Glomerular visceral epithelial cell (primary cell): Measurements from ENCODE around the gene SDHA.
"Not testable (repeated sequence)": the region's sequence is repeated elsewhere in the genome, so short reads cannot be mapped to it uniquely, and the experiment has no call there.

ENCODE experiments used
- DNase-seq: peaks from one replicate; pipeline ENCODE4 v3.0.0-alpha.2; 2016; ENCODE audit errors: extremely low spot score

The SDHA gene

GRCh38 chr5:222951-223715 lies 5.0 kb downstream of the SDHA start:
- DNase-seq = not testable (repeated sequence)

- no peak for DNase-seq
Measured at GRCh38 chr5:223791-224190, 5.7 kb downstream of the SDHA start.

DNA sequence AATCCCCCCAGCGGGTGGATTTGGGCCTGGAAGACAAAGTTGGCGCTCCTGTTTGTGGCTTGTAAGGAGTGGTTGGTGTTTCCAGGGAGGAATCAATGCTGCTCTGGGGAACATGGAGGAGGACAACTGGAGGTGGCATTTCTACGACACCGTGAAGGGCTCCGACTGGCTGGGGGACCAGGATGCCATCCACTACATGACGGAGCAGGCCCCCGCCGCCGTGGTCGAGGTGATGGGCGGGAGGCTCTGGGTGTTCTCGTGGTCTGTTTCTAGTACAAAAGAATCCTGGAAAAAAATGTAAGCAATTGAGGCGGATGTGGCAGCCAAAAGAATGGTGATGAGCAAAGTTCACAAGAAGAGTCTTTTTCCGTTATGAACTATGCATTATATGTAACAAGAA lies 7.2 kb downstream of the SDHA start:
- DNase-seq = no peak

- DNase-seq = not testable (repeated sequence)
Measured at GRCh38 chr5:227375-227774, 9.3 kb downstream of the SDHA start.

DNA sequence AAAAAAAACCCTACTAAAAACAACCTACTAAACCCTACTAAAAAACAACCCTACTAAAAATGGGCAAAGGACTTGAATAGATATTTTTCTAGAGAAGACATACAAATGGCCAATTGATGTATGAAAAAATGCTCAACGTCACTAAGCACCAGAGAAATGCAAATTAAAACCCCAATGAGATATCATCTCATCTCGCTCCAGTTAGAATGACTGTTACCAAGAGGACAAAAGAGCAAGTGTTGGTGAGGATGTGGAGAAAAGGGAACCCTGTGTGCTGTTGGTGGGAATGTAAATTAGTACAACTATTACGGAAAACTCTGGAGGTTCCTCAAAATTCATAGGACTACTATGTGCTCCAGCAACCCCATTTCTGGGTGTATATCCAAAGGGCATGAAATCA lies 10.8 kb downstream of the SDHA start:
- no peak for DNase-seq

- no peak for DNase-seq
Measured at GRCh38 chr5:230711-231110, 12.6 kb downstream of the SDHA start.

- DNase-seq = no peak
Measured at GRCh38 chr5:231661-232060, 13.5 kb downstream of the SDHA start.

DNA sequence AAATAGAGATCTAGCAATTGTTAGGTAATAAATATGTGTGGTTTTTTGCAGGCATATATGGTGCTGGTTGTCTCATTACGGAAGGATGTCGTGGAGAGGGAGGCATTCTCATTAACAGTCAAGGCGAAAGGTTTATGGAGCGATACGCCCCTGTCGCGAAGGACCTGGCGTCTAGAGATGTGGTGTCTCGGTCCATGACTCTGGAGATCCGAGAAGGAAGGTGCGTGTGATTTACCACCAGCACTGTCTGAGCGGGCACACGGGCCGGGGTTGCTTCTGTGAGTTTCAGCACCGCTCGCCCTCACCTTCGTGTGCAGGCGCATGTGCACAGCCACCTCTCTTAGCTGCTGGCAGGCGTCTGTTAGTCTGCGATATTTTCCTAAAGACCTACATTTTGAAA lies 15.3 kb downstream of the SDHA start:
- not testable (repeated sequence) for DNase-seq

DNA sequence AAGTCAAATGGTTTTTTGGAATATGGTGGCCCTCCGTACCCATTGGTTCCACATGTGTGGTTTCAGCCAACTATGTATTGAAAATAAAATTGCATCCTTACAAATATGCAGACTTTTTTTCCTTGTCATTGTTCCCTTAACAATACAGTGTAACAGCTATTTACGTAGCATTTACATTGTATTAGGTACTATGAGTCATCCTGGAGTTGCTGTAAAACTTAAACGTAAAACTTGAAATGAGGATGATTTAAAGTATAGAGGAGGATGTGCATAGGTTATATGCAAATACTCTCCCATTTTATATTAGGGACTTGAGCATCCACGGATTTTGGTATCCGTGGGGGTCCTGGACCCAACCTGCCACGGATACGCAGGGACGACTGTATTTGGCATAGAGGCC lies 16.3 kb downstream of the SDHA start:
- no peak for DNase-seq

- not testable (repeated sequence) for DNase-seq
Measured at GRCh38 chr5:235527-235926, 17.4 kb downstream of the SDHA start.

DNA sequence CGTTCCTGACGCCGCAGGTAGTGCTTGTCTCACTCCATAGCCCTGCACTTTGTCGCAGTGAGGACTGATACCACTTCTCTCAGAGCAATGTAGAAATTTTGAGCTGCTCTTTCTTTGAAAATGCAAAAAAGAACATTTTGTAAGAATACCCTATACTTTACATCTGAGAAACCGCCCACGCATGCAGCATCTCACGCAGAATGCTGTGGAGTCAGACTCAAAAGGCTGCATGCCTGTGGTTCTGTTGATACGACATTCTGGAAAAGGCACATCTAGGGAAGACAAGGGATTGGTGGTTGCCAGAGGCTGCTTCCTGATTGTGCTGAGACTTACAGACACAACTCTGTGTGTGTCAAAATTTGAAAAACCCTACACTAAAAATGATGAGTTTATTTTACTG lies 19.8 kb downstream of the SDHA start:
- DNase-seq = not testable (repeated sequence)

- not testable (repeated sequence) for DNase-seq
Measured at GRCh38 chr5:240550-240949, 22.4 kb downstream of the SDHA start.

DNA sequence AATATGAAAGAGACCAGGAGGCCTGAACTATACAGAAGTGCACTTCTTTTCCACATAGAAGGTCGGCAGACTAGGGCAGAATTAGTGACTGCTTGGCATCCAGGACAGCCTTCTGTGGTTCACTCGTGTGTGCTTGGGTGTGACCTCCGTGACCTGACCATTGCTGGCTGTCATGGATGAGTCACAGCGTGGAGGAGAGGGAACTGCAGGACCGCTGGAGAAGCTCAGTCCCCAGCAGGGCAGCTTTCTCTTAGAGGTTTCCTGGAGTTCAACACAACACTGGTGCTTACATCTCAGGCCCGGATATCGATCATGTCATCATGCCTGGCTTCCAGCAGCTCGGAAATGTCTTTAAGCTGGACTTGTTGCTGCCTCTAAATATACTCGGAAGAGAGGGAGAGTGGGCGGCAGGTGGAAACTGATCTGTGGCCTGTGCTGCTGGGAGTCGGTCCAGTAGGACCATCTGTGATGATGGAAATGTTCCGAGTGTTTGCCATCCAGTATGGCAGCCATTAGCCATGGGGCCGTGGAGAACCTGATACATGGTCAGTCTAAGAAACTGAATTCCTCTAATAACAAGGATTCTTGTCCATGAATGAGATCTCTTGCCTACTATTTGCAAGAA lies 23.0 kb downstream of the SDHA start:
- DNase-seq = peak; percentile 52

DNA sequence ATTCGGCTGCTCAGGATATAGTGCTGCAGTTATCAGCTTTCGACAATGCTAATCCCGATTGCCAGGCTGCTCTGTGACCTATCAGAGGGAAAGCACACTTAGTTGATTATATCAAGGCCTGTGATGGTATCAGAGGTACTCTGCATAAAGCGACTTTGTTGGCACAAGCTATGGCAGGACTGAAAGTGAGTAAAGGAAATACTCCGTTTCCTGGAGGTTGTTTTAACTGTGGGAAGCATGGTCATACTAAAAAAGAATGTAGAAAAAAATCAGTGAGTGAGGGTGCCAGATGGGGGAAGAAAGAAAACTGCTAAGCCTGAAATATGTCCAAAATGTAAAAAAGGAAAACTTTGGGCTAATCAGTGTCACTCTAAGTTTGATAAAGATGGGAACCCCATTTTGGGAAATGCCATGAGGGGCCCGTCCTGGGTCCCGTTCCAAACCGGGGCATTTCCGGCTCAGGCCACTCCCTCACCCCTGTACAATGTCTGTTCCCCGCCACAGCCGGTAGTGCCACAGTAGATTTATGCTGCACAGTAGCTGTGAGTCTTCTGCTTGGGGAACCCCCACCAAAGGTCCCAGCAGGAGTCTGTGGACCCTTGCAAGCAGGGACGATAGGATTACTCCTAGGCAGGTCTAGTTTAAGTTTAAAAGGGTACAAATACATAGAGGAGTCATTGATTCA lies 25.7 kb downstream of the SDHA start:
- DNase-seq = not testable (repeated sequence)

- not testable (repeated sequence) for DNase-seq
Measured at GRCh38 chr5:245717-246116, 27.6 kb downstream of the SDHA start.

GRCh38 chr5:250396-250795 lies 32.3 kb downstream of the SDHA start:
- not testable (repeated sequence) for DNase-seq

DNA sequence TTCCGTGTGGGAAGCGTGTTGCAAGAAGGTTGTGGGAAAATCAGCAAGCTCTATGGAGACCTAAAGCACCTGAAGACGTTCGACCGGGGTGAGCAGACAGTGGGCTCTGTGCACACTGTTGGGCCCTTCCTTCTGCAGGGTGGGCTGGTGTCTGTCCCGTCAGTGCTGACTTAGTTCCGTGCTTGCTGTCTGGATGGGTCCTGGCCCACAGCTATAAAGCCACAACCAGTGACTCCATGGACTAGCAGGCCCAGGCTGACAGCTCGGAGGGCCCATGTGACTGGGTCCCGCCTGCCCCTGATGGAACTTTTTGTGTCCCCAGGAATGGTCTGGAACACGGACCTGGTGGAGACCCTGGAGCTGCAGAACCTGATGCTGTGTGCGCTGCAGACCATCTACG lies 32.9 kb downstream of the SDHA start:
- not testable (repeated sequence) for DNase-seq

DNA sequence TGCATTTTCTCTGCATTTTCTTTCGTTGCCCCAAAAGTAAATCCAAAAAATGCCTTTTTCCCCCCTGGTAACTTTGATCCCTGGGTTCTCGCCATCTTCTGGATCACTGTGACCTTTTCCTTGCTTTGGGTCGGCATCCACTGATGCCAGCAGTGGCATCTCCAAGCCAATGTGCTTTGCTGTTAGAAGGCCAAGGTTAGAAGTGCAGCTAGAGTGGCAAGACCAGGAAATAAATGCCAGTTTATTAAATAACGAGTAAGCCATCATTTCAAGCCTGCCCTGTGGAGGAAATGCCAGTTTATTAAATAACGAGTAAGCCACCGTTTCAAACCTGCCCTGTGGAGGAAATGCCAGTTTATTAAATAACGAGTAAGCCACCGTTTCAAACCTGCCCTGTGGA lies 33.4 kb downstream of the SDHA start:
- not testable (repeated sequence) for DNase-seq

- DNase-seq = not testable (repeated sequence)
Measured at GRCh38 chr5:251975-252374, 33.9 kb downstream of the SDHA start.

DNA sequence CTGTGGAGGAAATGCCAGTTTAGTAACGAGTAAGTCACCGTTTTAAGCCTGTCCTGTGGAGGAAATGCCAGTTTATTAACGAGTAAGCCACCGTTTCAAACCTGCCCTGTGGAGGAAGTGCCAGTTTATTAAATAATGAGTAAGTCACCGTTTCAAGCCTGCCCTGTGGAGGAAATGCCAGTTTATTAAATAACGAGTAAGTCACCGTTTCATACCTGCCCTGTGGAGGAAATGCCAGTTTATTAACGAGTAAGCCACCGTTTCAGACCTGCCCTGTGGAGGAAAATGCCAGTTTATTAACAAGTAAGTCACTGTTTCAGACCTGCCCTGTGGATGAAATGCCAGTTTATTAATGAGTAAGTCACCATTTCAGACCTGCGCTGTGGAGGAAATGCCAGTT lies 34.4 kb downstream of the SDHA start:
- DNase-seq = no peak

DNA sequence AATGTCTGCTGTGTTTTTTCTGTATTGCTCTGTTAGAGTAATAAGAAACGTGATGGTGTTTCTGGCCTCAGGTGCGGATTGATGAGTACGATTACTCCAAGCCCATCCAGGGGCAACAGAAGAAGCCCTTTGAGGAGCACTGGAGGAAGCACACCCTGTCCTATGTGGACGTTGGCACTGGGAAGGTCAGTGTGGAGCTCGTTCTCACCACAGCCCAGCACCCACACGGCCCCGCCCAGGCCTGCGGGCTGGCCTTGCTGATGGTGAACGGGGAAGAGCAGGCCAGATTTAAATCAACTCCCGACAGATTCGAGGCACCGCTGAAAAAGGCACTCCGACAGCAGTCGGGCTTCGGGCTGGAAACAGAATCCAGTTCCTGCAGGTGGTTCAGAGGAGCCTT lies 36.2 kb downstream of the SDHA start:
- not testable (repeated sequence) for DNase-seq

GRCh38 chr5:255116-255515 lies 37.0 kb downstream of the SDHA start:
- DNase-seq = not testable (repeated sequence)

GRCh38 chr5:256347-256746 lies 38.2 kb downstream of the SDHA start:
- not testable (repeated sequence) for DNase-seq
